Sigmoid colon (tissue), 7 donors: ENCODE measurements around the gene KLHL1. TPM values are rescaled to one million over a fixed set of nuclear protein-coding genes. Genes with fewer than 3 reads are reported as not detected.

Experiments used
- DNase-seq: peaks from one replicate; pipeline ENCODE4 v3.0.0-alpha.2; 2019
- H3K27ac ChIP-seq, 4 donors: fragments of 200-600 bp; sonication (generic); one replicate each; pipeline ENCODE4 v1.5.1; 2016 to 2019; ENCODE audit warnings: mild to moderate bottlenecking in 1 of 4
- H3K27me3 ChIP-seq, 3 donors: fragments of 200-600 bp; sonication (generic); one replicate each; pipeline ENCODE4 v1.5.1; 2019; ENCODE audit warnings: mild to moderate bottlenecking in 1 of 3
- H3K36me3 ChIP-seq, 4 donors: fragments of 200-600 bp; sonication (generic); one replicate each; pipeline ENCODE4 v1.5.1; 2016 to 2019
- H3K4me1 ChIP-seq, 4 donors: fragments of 200-600 bp; sonication (generic); one replicate each; pipeline ENCODE4 v1.5.1; 2017 to 2019
- H3K4me3 ChIP-seq, 4 donors: fragments of 200-600 bp; sonication (generic); one replicate each; pipeline ENCODE4 v1.5.1; 2017 to 2019; ENCODE audit warnings: mild to moderate bottlenecking in 2 of 4, moderate library complexity in 1 of 4
- H3K9me3 ChIP-seq, 4 donors: fragments of 200-600 bp in 3 of 4; sonication (generic) in 3 of 4; one replicate each; pipeline versions ENCODE4 v1.5.1 to v1.6.1; 2013 to 2019
- EP300 ChIP-seq, 4 donors: sonication (generic); formaldehyde crosslinking; IDR thresholded peaks; one replicate each; pipeline ENCODE4 v1.6.1; 2017; ENCODE audit warnings: antibody characterized with exemption in 4 of 4
- POLR2A ChIP-seq, 2 donors: fragments of 450-650 bp; IDR thresholded peaks; one replicate each; pipeline ENCODE4 v1.6.1; 2016; ENCODE audit warnings: antibody characterized with exemption in 2 of 2, mild to moderate bottlenecking in 2 of 2, moderate library complexity in 2 of 2
- POLR2AphosphoS5 ChIP-seq, 4 donors: sonication (generic); formaldehyde crosslinking; IDR thresholded peaks; one replicate each; pipeline ENCODE4 v1.6.1; 2017; ENCODE audit warnings: antibody characterized with exemption in 4 of 4
- WGBS, 2 donors: extraction: QIAGEN DNeasy Blood & Tissue Kit; methylation state at CpG; one replicate each; pipeline ENCODE4 v1.1.7; 2013; 5-methylcytosine and 5-hydroxymethylcytosine counted together
- intact Hi-C: fragments of 100-400 bp; cut with DNase I; formaldehyde crosslinking; loops from one replicate; pipeline ENCODE4 v1.15.1; 2023
- polyA plus RNA-seq, 3 donors: library from polyadenylated mRNA; stranded (reverse); fragments of 200-250 nt; gene quantifications; one replicate each; pipeline ENCODE4 v1.2.3, GENCODE V29; 2013
- total RNA-seq, 4 donors: library from RNA; depleted of rRNA; stranded (reverse); fragments of >200 nt; gene quantifications; one replicate each; pipeline ENCODE4 v1.1.0, GENCODE V29; 2016
- TF ChIP-seq, protein P1 (sequence below), 4 experiments: fragments of 450-650 bp in 3 of 4; fragments of 200-600 bp in 1 of 4; IDR thresholded peaks; one replicate each; pipeline ENCODE4 v1.5.1; 2016 to 2019; ENCODE audit warnings: antibody characterized with exemption in 4 of 4, mild to moderate bottlenecking in 3 of 4, moderate library complexity in 2 of 4
- donor health status: healthy with polysubstance abuse.
- donor health status: Bipolar disorder and iron deficiency.
- donor health status: healthy.

The KLHL1 gene
- total and polyA plus RNA-seq, 7 donors = 0.10 to 0.36 (median 0.27) TPM; not detected in 4

DNA sequence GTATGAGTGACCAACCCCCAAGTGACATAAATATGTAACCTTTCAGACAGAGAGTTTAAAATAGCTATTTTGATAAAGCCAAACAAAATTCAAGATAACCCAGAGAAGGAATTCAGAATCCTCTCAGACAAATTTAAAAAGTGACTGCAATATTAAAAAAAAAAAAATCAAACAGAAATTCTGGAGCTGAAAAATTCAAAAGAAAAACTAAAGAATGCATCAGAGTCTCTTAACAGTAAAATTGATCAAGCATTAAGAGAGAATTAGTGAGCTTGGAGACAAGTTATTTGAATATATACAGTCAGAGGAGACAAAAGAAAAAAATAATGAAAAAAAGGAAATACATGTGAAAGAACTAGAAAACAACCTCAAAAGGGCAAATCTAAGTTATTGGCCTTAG is 53.7 kb downstream of the KLHL1 start:
- no peaks in the 10 kb centered on the region for H3K9me3 ChIP-seq
- H3K27ac ChIP-seq = no peak overlapping the region
- DNase-seq = no peak
- intact Hi-C loops = no loop called here
- no peaks in the 10 kb centered on the region for H3K36me3 ChIP-seq
- H3K27me3 ChIP-seq = no peaks in the 10 kb centered on the region
- no peak overlapping the region for H3K4me3 ChIP-seq
- no peak for TF ChIP-seq EP300 (IDR thresholded peaks at IDR 0.05)
- no peak for TF ChIP-seq POLR2AphosphoS5 (IDR thresholded peaks at IDR 0.05)
- TF ChIP-seq, protein P1, sequence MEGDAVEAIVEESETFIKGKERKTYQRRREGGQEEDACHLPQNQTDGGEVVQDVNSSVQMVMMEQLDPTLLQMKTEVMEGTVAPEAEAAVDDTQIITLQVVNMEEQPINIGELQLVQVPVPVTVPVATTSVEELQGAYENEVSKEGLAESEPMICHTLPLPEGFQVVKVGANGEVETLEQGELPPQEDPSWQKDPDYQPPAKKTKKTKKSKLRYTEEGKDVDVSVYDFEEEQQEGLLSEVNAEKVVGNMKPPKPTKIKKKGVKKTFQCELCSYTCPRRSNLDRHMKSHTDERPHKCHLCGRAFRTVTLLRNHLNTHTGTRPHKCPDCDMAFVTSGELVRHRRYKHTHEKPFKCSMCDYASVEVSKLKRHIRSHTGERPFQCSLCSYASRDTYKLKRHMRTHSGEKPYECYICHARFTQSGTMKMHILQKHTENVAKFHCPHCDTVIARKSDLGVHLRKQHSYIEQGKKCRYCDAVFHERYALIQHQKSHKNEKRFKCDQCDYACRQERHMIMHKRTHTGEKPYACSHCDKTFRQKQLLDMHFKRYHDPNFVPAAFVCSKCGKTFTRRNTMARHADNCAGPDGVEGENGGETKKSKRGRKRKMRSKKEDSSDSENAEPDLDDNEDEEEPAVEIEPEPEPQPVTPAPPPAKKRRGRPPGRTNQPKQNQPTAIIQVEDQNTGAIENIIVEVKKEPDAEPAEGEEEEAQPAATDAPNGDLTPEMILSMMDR (IDR thresholded peaks at IDR 0.05) = no peak
- TF ChIP-seq POLR2A (IDR thresholded peaks at IDR 0.05) = no peak
- H3K4me1 ChIP-seq = no peaks in the 10 kb centered on the region

DNA sequence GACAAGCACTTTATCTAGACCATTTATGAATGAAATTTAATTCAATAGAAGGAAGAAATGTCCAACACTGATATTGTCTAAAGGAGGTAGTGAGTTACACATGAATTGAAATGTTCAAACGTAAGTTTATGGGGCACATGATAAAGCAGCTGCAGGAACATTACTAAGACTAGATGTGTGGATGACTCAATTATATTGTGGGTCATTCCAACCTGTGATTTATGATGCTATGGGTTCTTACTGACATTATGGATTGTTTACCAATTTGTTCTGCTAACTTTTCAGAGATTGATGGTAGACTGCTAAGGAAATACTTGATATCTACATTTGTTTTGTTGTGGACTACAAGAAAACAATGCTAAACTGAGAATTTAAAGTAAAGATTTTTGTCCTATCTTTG is 56.7 kb downstream of the KLHL1 start:
- H3K27me3 ChIP-seq = no peaks in the 10 kb centered on the region
- 13 to 67% methylated on average over 1 of the region's 1 CpG for WGBS, 2 donors
- TF ChIP-seq POLR2AphosphoS5 (IDR thresholded peaks at IDR 0.05) (no peak), EP300 (IDR thresholded peaks at IDR 0.05) (no peak), POLR2A (IDR thresholded peaks at IDR 0.05) (no peak)
- TF ChIP-seq, protein P1 (IDR thresholded peaks at IDR 0.05) = no peak
- H3K36me3 ChIP-seq = no peaks in the 10 kb centered on the region
- no peak overlapping the region for H3K27ac ChIP-seq
- H3K4me3 ChIP-seq = no peak overlapping the region
- no peaks in the 10 kb centered on the region for H3K9me3 ChIP-seq
- no peaks in the 10 kb centered on the region for H3K4me1 ChIP-seq
- intact Hi-C loops = no loop called here
- DNase-seq = no peak

DNA sequence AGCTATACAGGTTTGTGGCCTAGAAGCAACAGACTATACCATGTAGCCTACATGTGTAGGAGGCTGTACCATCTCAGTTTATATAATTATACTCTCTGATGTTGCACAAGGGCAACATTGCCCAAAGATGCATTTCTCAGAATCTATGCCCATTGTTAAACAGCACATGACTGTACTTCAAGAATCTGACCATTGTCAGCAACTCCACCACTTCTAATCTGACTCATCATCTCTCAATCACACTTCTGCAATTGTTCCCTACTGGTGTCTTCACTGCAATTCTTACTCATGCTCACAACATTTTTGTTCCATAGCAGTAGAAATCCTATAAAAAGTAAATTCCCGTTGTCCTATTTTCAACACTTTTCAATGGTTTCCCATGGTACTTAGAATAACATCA is 64.6 kb downstream of the KLHL1 start:
- H3K4me3 ChIP-seq = no peak overlapping the region

DNA sequence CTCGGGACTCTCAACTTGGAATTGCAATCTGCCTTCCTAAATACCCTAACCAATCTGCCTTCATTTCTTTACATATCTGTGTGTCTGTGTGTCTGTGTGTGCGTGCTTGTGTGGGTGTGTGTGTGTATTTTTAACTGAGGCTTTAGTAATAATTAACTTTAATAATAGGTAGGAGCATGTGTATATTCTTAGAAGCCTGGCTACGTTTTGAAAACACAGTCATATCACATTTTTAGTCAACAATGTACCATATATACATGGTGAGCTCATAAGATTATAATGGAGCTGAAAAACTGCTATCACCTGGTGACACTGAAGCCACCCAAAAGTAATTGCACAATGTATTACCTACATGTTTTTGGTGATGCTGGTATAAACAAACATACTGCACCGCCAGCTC is 66.1 kb downstream of the KLHL1 start:
- Histone ChIP-seq H3K27me3 (no peaks in the 10 kb centered on the region), H3K36me3 (no peaks in the 10 kb centered on the region), H3K27ac (no peak overlapping the region), H3K4me3 (no peak overlapping the region), H3K9me3 (no peaks in the 10 kb centered on the region), H3K4me1 (no peaks in the 10 kb centered on the region)
- no peak for DNase-seq
- TF ChIP-seq POLR2A (IDR thresholded peaks at IDR 0.05) (no peak), POLR2AphosphoS5 (IDR thresholded peaks at IDR 0.05) (no peak), EP300 (IDR thresholded peaks at IDR 0.05) (no peak)
- TF ChIP-seq, protein P1 (IDR thresholded peaks at IDR 0.05) = no peak
- intact Hi-C loops = no loop called here
- 27 to 69% methylated on average over 4 of the region's 4 CpGs for WGBS, 2 donors

More for the DNA sequence above, 64.6 kb downstream of the KLHL1 start:
- Histone ChIP-seq H3K27ac (no peak overlapping the region), H3K4me1 (no peaks in the 10 kb centered on the region), H3K36me3 (no peaks in the 10 kb centered on the region), H3K27me3 (no peaks in the 10 kb centered on the region), H3K9me3 (no peaks in the 10 kb centered on the region)
- TF ChIP-seq POLR2A (IDR thresholded peaks at IDR 0.05) (no peak), POLR2AphosphoS5 (IDR thresholded peaks at IDR 0.05) (no peak), EP300 (IDR thresholded peaks at IDR 0.05) (no peak)
- TF ChIP-seq, protein P1 (IDR thresholded peaks at IDR 0.05) = no peak
- WGBS, 2 donors = 86 to 91% methylated on average over 1 of the region's 1 CpG
- DNase-seq = no peak
- intact Hi-C loops = no loop called here

DNA sequence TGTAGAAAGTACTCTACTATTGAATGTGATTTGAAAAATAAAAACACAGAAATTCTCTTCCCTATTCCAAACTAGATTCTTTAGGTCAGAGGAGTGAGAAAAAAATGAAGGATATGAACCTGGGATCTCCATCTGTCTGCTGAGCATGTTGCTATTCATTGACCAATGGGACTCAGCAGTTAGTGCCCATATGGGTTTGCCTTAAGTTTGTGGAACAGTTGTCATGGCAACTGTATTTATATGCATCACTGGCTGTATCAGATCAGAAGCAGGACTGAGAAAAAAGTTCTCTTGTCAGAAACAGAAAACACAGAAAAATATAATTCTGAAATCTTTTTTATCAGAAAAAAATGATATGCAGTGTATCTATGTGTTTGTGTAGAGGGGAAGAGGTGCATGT is 74.0 kb downstream of the KLHL1 start:
- Histone ChIP-seq H3K9me3 (no peaks in the 10 kb centered on the region), H3K27ac (no peak overlapping the region), H3K4me1 (no peaks in the 10 kb centered on the region), H3K36me3 (no peaks in the 10 kb centered on the region), H3K27me3 (no peaks in the 10 kb centered on the region), H3K4me3 (no peak overlapping the region)
- intact Hi-C loops = no loop called here
- TF ChIP-seq POLR2A (IDR thresholded peaks at IDR 0.05) (no peak), POLR2AphosphoS5 (IDR thresholded peaks at IDR 0.05) (no peak), EP300 (IDR thresholded peaks at IDR 0.05) (no peak)
- TF ChIP-seq, protein P1 (IDR thresholded peaks at IDR 0.05) = no peak
- no peak for DNase-seq
